H1 (cell line): ENCODE results near the gene PPP1R1C. TPM values are rescaled to one million over a fixed set of nuclear protein-coding genes. Genes with fewer than 3 reads are reported as not detected.

ENCODE experiments used
- CTCF ChIA-PET: fragments of 300-600 bp; sonication (Branson Sonifier 250); formaldehyde crosslinking; loops from one replicate; lab custom pipeline; 2021; ENCODE audit not compliant: partially characterized antibody; lab: Charles Lee
- POLR2A ChIA-PET: fragments of 300-600 bp; sonication (Branson Sonifier 250); formaldehyde crosslinking; loops from one replicate; lab custom pipeline; 2021; ENCODE audit warnings: inconsistent platforms; ENCODE audit not compliant: partially characterized antibody; lab: Charles Lee
- DNase-seq, 2 experiments: peaks; one replicate each; pipeline versions ENCODE4 v3.0.0 to v3.0.0-alpha.2; 2010 to 2022; ENCODE audit warnings: low spot score in 2 of 2, low read depth in 1 of 2, mixed read lengths in 1 of 2
- FAIRE-seq: peaks from 2 replicates; lab custom pipeline; 2011; peaks lifted over from hg19 to GRCh38; lab: Jason Lieb, UNC
- H2AFZ ChIP-seq: 2 replicates; pipeline ENCODE4 v1.8.1; 2012; ENCODE audit warnings: low read length, inconsistent platforms
- H2AK5ac ChIP-seq: 2 replicates; pipeline ENCODE4 v1.6.1; 2013; ENCODE audit warnings: low read depth, low read length
- H2BK120ac ChIP-seq: replicated peaks from 2 replicates; pipeline ENCODE3; 2013; ENCODE audit warnings: low read depth, low read length, inconsistent platforms
- H2BK12ac ChIP-seq: 2 replicates; pipeline ENCODE4 v1.6.1; 2013; ENCODE audit warnings: low read depth, low read length
- H2BK15ac ChIP-seq: 2 replicates; pipeline ENCODE4 v1.6.1; 2013; ENCODE audit warnings: low read length
- H2BK20ac ChIP-seq: 2 replicates; pipeline ENCODE4 v1.6.1; 2013; ENCODE audit warnings: low read length
- H2BK5ac ChIP-seq: 2 replicates; pipeline ENCODE4 v1.6.1; 2013; ENCODE audit warnings: low read depth, low read length
- H3K14ac ChIP-seq: 2 replicates; pipeline ENCODE4 v1.6.1; 2013; ENCODE audit warnings: inconsistent platforms; ENCODE audit not compliant: insufficient read length
- H3K18ac ChIP-seq: 2 replicates; pipeline ENCODE4 v1.6.1; 2013; ENCODE audit warnings: low read length; ENCODE audit errors: extremely low read depth
- H3K23ac ChIP-seq: 2 replicates; pipeline ENCODE4 v1.6.1; 2013; ENCODE audit warnings: inconsistent platforms; ENCODE audit not compliant: insufficient read length
- H3K23me2 ChIP-seq: 2 replicates; pipeline ENCODE4 v1.6.1; 2013; ENCODE audit warnings: low read depth, low read length
- H3K27ac ChIP-seq: 2 replicates; pipeline ENCODE4 v1.6.1; 2011; ENCODE audit warnings: low read depth, low read length, inconsistent platforms
- H3K27me3 ChIP-seq, 4 experiments: replicated peaks in 1 of 4; 1 replicate in 1 of 4; 2 replicates in 3 of 4; pipeline versions ENCODE4 v1.6.1 to v1.8.1; 2011 to 2013; ENCODE audit warnings: low read length in 3 of 4, mild to moderate bottlenecking in 3 of 4, inconsistent platforms in 2 of 4, mixed read lengths in 2 of 4, moderate library complexity in 1 of 4; ENCODE audit not compliant: control insufficient read depth in 3 of 4, insufficient read depth in 3 of 4; ENCODE audit errors: extremely low read depth in 1 of 4
- H3K36me3 ChIP-seq, 4 experiments: 2 replicates each; pipeline versions ENCODE4 v1.6.1 to v1.8.1; 2011 to 2013; ENCODE audit warnings: mild to moderate bottlenecking in 4 of 4, low read length in 3 of 4, moderate library complexity in 2 of 4, control low read depth in 1 of 4, inconsistent platforms in 1 of 4; ENCODE audit not compliant: insufficient read depth in 4 of 4, control insufficient read depth in 2 of 4
- H3K4ac ChIP-seq: replicated peaks from 2 replicates; pipeline ENCODE3; 2013; ENCODE audit warnings: low read length, low read depth, mixed read lengths, inconsistent platforms; ENCODE audit not compliant: insufficient read length
- H3K4me1 ChIP-seq, 4 experiments: replicated peaks in 1 of 4; 1 replicate in 1 of 4; 2 replicates in 3 of 4; pipeline versions ENCODE4 v1.6.1 to v1.8.1; 2011 to 2013; ENCODE audit warnings: low read length in 3 of 4, inconsistent platforms in 2 of 4, mixed read lengths in 1 of 4; ENCODE audit not compliant: insufficient read depth in 4 of 4, control insufficient read depth in 3 of 4
- H3K4me2 ChIP-seq, 2 experiments: 2 replicates each; pipeline versions ENCODE4 v1.6.1 to v1.8.1; 2011 to 2013; ENCODE audit warnings: low read depth in 2 of 2, low read length in 2 of 2, control low read depth in 1 of 2, inconsistent platforms in 1 of 2, mild to moderate bottlenecking in 1 of 2; ENCODE audit not compliant: insufficient read depth in 1 of 2
- H3K4me3 ChIP-seq, 4 experiments: fragments of 200-600, 300-600 bp in 1 of 4; sonication (generic), shearing (Covaris generic), sonication (Bioruptor Twin) in 1 of 4; 2 replicates each; pipeline versions ENCODE4 v1.5.1 to v1.8.1; 2011 to 2016; ENCODE audit warnings: low read length in 4 of 4, low read depth in 3 of 4, control low read depth in 2 of 4, inconsistent platforms in 2 of 4, mild to moderate bottlenecking in 2 of 4, mixed read lengths in 1 of 4, moderate library complexity in 1 of 4; ENCODE audit not compliant: insufficient read depth in 2 of 4; ENCODE audit errors: extremely low read depth in 1 of 4
- H3K56ac ChIP-seq: replicated peaks from 2 replicates; pipeline ENCODE3; 2013; ENCODE audit warnings: low read depth, mild to moderate bottlenecking, mixed read lengths, low read length, inconsistent platforms; ENCODE audit not compliant: insufficient read length
- H3K79me1 ChIP-seq: 2 replicates; pipeline ENCODE4 v1.6.1; 2013; ENCODE audit warnings: low read depth, low read length, control low read depth
- H3K79me2 ChIP-seq, 2 experiments: 2 replicates each; pipeline versions ENCODE4 v1.6.1 to v1.8.1; 2012 to 2013; ENCODE audit warnings: low read length in 2 of 2, mild to moderate bottlenecking in 2 of 2, inconsistent platforms in 1 of 2; ENCODE audit not compliant: insufficient read depth in 2 of 2, control insufficient read depth in 1 of 2
- H3K9ac ChIP-seq, 4 experiments: replicated peaks in 1 of 4; 1 replicate in 1 of 4; 2 replicates in 3 of 4; pipeline versions ENCODE4 v1.6.1 to v1.8.1; 2011 to 2013; ENCODE audit warnings: low read depth in 3 of 4, low read length in 3 of 4, control low read depth in 2 of 4, mild to moderate bottlenecking in 2 of 4, moderate library complexity in 2 of 4, inconsistent platforms in 1 of 4; ENCODE audit errors: extremely low read depth in 1 of 4
- H3K9me3 ChIP-seq, 2 experiments: 2 replicates each; pipeline versions ENCODE4 v1.6.1 to v1.8.1; 2012 to 2013; ENCODE audit warnings: mild to moderate bottlenecking in 2 of 2, moderate library complexity in 2 of 2, control low read depth in 1 of 2, inconsistent platforms in 1 of 2, low read depth in 1 of 2, low read length in 1 of 2, mixed read lengths in 1 of 2; ENCODE audit not compliant: insufficient read depth in 2 of 2
- H4K20me1 ChIP-seq, 2 experiments: replicated peaks in 1 of 2; 2 replicates each; pipeline versions ENCODE3 to v1.8.1; 2011 to 2013; ENCODE audit warnings: inconsistent platforms in 2 of 2, low read length in 2 of 2, mild to moderate bottlenecking in 1 of 2; ENCODE audit not compliant: insufficient read depth in 2 of 2, control insufficient read depth in 1 of 2
- H4K5ac ChIP-seq: 2 replicates; pipeline ENCODE4 v1.6.1; 2013; ENCODE audit warnings: low read length, low read depth, mixed read lengths, inconsistent platforms; ENCODE audit not compliant: insufficient read length
- H4K8ac ChIP-seq: 2 replicates; pipeline ENCODE4 v1.8.0; 2013; ENCODE audit warnings: mild to moderate bottlenecking, moderate library complexity, low read length, inconsistent platforms; ENCODE audit not compliant: insufficient read depth; ENCODE audit errors: extremely low read depth
- H4K91ac ChIP-seq: replicated peaks from 2 replicates; pipeline ENCODE3; 2013; ENCODE audit warnings: low read length, mixed read lengths, inconsistent platforms; ENCODE audit not compliant: insufficient read length
- ASH2L ChIP-seq: fragments of 200-600, 300-600 bp; sonication (generic); IDR thresholded peaks from one replicate; pipeline ENCODE4 v1.7.1; 2017; ENCODE audit warnings: low read length
- ATF3 ChIP-seq: IDR thresholded peaks from 2 replicates; pipeline ENCODE4 v1.6.1; 2011; ENCODE audit warnings: low read depth, mild to moderate bottlenecking, low read length; ENCODE audit not compliant: insufficient read depth
- CHD2 ChIP-seq: IDR thresholded peaks from 2 replicates; pipeline ENCODE4 v1.6.1; 2012; ENCODE audit warnings: low read length, improper control_type of control experiment
- CREB1 ChIP-seq: IDR thresholded peaks from 2 replicates; pipeline ENCODE4 v1.6.1; 2012; ENCODE audit warnings: inconsistent platforms
- HDAC6 ChIP-seq: IDR thresholded peaks from one replicate; pipeline ENCODE4 v1.7.1; 2012; ENCODE audit warnings: low read depth, mild to moderate bottlenecking, inconsistent platforms, low read length, moderate library complexity
- SP4 ChIP-seq: IDR thresholded peaks from 2 replicates; pipeline ENCODE4 v1.6.1; 2012; ENCODE audit warnings: low read length, inconsistent platforms
- polyA plus RNA-seq, 7 experiments: library from polyadenylated mRNA; depleted of rRNA in 3 of 7; stranded (reverse) in 5 of 7; unstranded in 2 of 7; fragments of >200 nt in 5 of 7; fragments of 200-250 nt in 2 of 7; gene quantifications; 1 replicate in 5 of 7; 2 replicates in 1 of 7; 4 replicates in 1 of 7; pipeline versions ENCODE4 v1.2.1 to v1.2.3, GENCODE V29; 2011 to 2013; ENCODE audit warnings: missing spikeins in 2 of 7, mixed read lengths in 2 of 7
- total RNA-seq: library from RNA; stranded (reverse); fragmentation: NEBNext Ultra II Directional; extraction: Animal tissue kit (Norgen Biotek cat#: 25700); gene quantifications from 2 replicates; pipeline ENCODE4 v1.2.1, GENCODE V29; 2021

PPP1R1C gene
- total and polyA plus RNA-seq, 2 of the 8 experiments (the other 6 are each of a cell fraction or from before 2014, with no cell fraction given) = 1.3 to 5.3 TPM

GRCh38 chr2:182023235-182023634 is 37.6 kb downstream of the PPP1R1C start:
- Histone ChIP-seq H3K4me3 (no peak overlapping the region), H3K27ac (no peak overlapping the region), H2BK120ac (no peak overlapping the region), H4K91ac (no peak overlapping the region), H3K79me1 (no peaks in the 10 kb centered on the region), H2BK12ac (no peak overlapping the region), H3K4ac (no peak overlapping the region), H3K4me1 (no peaks in the 10 kb centered on the region), H3K23ac (no peak overlapping the region), H2AK5ac (no peak overlapping the region), H2AFZ (no peak overlapping the region), H3K36me3 (no peaks in the 10 kb centered on the region), H3K9ac (no peak overlapping the region), H4K8ac (no peak overlapping the region), H3K79me2 (no peaks in the 10 kb centered on the region), H4K5ac (no peak overlapping the region), H4K20me1 (no peaks in the 10 kb centered on the region), H2BK20ac (no peak overlapping the region), H3K14ac (no peak overlapping the region), H2BK15ac (no peak overlapping the region), H3K56ac (no peak overlapping the region), H3K23me2 (no peaks in the 10 kb centered on the region), H3K18ac (no peak overlapping the region), H3K4me2 (no peak overlapping the region), H3K27me3 (no peaks in the 10 kb centered on the region), H2BK5ac (no peak overlapping the region), H3K9me3 (no peaks in the 10 kb centered on the region; a peak in 1 of 4 replicates)
- DNase-seq (no peak), FAIRE-seq (no peak)
- ChIA-PET POLR2A (no interaction called here), CTCF (interaction anchor here (0.6 to 1.3 kb wide), 2 partner anchors 9 to 34 kb away, joined by 3 to 4 read pairs; no protein-coding TSS in a partner anchor)
- no peak for TF ChIP-seq ASH2L
- TF ChIP-seq CHD2 = no peak
- no peak for TF ChIP-seq SP4
- no peak for TF ChIP-seq CREB1
- no peak for TF ChIP-seq ATF3
- TF ChIP-seq HDAC6 = no peak
